K562 (cell line): Measurements from ENCODE around the gene FOXR1. TPM values are rescaled to one million over a fixed set of nuclear protein-coding genes. Genes with fewer than 3 reads are reported as not detected.
A peak's percentile ranks its signal among the peaks of the same experiment; 100 is the strongest.

Experiments
- ETV1 ChIP-seq: fragments of 450-650 bp; conservative IDR thresholded peaks from 2 replicates; pipeline ENCODE4 v1.6.1; 2016; ENCODE audit warnings: missing genetic modification characterization, control low read depth, low read depth, missing compliant biosample characterization
- FOXA3 ChIP-seq, 2 experiments: fragments of 450-650 bp in 1 of 2; sonication (generic) in 1 of 2; formaldehyde crosslinking; IDR thresholded peaks in 1 of 2; conservative IDR thresholded peaks in 1 of 2; 2 replicates each; pipeline versions ENCODE4 v1.4.0 to v1.8.0; 2020 to 2022; ENCODE audit warnings: mild to moderate bottlenecking in 2 of 2, missing genetic modification reagents in 1 of 2
- GABPA ChIP-seq: fragments of 200-800 bp; sonication (Bioruptor generic); conservative IDR thresholded peaks from 2 replicates; pipeline ENCODE4 v1.6.1; 2016; ENCODE audit warnings: low read depth, missing genetic modification characterization, missing compliant biosample characterization
- HOXB6 ChIP-seq: fragments of 250-450 bp; sonication (Bioruptor Pico); IDR thresholded peaks from 2 replicates; pipeline ENCODE4 v1.5.1; 2022; ENCODE audit warnings: mild to moderate bottlenecking, borderline replicate concordance
- KDM5B ChIP-seq: fragments of 200-600 bp; sonication (generic); IDR thresholded peaks from 2 replicates; pipeline ENCODE4 v1.6.1; 2012; ENCODE audit warnings: low read depth, mild to moderate bottlenecking, moderate library complexity, low read length, control low read depth, inconsistent platforms; ENCODE audit not compliant: insufficient replicate concordance
- MGA ChIP-seq: fragments of 450-650 bp; IDR thresholded peaks from 2 replicates; pipeline ENCODE4 v1.6.1; 2016; ENCODE audit warnings: mild to moderate bottlenecking, moderate library complexity
- PHF21A ChIP-seq: fragments of 450-650 bp; IDR thresholded peaks from 2 replicates; pipeline ENCODE4 v1.6.1; 2017; ENCODE audit warnings: low read depth, borderline replicate concordance
- ZNF143 ChIP-seq: sonication (generic); formaldehyde crosslinking; IDR thresholded peaks from 2 replicates; pipeline ENCODE4 v1.9.0; 2022; ENCODE audit warnings: mild to moderate bottlenecking, missing genetic modification reagents
- ZNF699 ChIP-seq: fragments of 250-450 bp; sonication (Bioruptor Pico); IDR thresholded peaks from 2 replicates; pipeline ENCODE4 v1.8.0; 2021; ENCODE audit warnings: mild to moderate bottlenecking, moderate library complexity; ENCODE audit not compliant: insufficient replicate concordance
- polyA plus RNA-seq, 8 experiments: library from polyadenylated mRNA; depleted of rRNA in 4 of 8; stranded (reverse) in 5 of 8; unstranded in 3 of 8; fragments of >200 nt; fragmentation: Nextera tagmentation in 2 of 8; fragmentation: Illumina TruSeq in 1 of 8; extraction: Ambion mirVana in 2 of 8; extraction: Trizol in 1 of 8; gene quantifications; 2 replicates each; pipeline versions ENCODE4 v1.2.1 to v1.2.3, GENCODE V29; 2011 to 2014; ENCODE audit warnings: inconsistent platforms in 1 of 8, missing spikeins in 1 of 8
- total RNA-seq, 7 experiments: library from RNA; depleted of rRNA in 6 of 7; stranded (reverse); fragments of >200 nt in 6 of 7; fragmentation: Illumina TruSeq in 2 of 7; extraction: Trizol in 2 of 7; gene quantifications; 2 replicates each; pipeline versions ENCODE4 v1.2.1 to v1.2.3, GENCODE V29; 2011 to 2021; ENCODE audit warnings: low replicate concordance in 1 of 7
- TF ChIP-seq, protein P1 (sequence below): fragments of 450-650 bp; IDR thresholded peaks from 2 replicates; pipeline ENCODE4 v1.6.1; 2018; ENCODE audit not compliant: partially characterized antibody

Gene FOXR1
- total and polyA plus RNA-seq, 9 of the 15 experiments (the other 6 are each of a cell fraction or from before 2014, with no cell fraction given): not detected

DNA sequence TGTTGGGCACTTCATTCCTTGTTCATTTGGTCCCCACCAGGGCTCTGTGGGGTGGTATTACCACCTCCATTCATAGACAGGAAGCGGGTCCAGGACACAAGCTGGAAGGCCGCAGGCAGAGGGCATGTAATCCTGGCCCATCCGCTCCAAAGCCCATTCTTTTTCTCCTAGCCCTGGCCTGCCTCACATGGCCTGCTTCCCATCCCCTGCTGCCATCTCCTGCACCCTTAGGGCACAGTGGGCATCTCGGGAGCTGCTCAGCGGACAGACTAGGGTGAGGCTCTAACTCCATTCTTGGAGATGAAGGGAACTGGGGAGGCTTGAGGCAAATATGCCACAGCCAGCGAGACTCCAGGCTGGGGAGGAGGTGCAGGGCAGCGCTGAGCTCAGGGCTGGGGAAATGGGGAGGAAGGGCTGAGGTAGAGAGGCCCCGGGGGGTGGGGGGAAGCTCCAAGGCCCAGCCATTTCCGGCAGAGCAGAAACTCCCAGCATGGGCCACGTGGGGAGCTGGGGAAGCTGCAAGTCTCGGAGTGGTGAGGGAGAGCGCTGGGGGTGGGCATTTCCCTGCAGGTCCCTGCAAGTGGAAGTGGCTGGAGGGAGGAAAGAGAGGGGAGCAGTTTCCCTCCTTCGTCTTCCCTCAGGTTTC, 31.5 kb upstream of the FOXR1 start (continued):
- TF ChIP-seq MGA (peak; percentile 46; the same call in 1 of the 2 replicates), ZNF699 (CRISPR knock-in tag) (no peak), ZNF143 (CRISPR knock-in tag) (no peak), GABPA (tag) (peak; percentile 72), FOXA3 (CRISPR knock-in tag; conservative IDR thresholded peaks at IDR 0.05 in 1 of 2, IDR thresholded peaks at IDR 0.05 in 1 of 2) (no peak), PHF21A (no peak), HOXB6 (no peak), ETV1 (tag) (peak; percentile 44; the same call in 1 of the 2 replicates), KDM5B (no peak)
- TF ChIP-seq, protein P1, sequence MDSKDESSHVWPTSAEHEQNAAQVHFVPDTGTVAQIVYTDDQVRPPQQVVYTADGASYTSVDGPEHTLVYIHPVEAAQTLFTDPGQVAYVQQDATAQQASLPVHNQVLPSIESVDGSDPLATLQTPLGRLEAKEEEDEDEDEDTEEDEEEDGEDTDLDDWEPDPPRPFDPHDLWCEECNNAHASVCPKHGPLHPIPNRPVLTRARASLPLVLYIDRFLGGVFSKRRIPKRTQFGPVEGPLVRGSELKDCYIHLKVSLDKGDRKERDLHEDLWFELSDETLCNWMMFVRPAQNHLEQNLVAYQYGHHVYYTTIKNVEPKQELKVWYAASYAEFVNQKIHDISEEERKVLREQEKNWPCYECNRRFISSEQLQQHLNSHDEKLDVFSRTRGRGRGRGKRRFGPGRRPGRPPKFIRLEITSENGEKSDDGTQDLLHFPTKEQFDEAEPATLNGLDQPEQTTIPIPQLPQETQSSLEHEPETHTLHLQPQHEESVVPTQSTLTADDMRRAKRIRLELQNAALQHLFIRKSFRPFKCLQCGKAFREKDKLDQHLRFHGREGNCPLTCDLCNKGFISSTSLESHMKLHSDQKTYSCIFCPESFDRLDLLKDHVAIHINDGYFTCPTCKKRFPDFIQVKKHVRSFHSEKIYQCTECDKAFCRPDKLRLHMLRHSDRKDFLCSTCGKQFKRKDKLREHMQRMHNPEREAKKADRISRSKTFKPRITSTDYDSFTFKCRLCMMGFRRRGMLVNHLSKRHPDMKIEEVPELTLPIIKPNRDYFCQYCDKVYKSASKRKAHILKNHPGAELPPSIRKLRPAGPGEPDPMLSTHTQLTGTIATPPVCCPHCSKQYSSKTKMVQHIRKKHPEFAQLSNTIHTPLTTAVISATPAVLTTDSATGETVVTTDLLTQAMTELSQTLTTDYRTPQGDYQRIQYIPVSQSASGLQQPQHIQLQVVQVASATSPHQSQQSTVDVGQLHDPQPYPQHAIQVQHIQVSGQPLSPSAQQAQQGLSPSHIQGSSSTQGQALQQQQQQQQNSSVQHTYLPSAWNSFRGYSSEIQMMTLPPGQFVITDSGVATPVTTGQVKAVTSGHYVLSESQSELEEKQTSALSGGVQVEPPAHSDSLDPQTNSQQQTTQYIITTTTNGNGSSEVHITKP: peak; percentile 42
